HEK293 (cell line): ENCODE measurements around the gene CAMTA2.

ENCODE experiments used
- REPIN1 ChIP-seq: fragments of 450-650 bp; formaldehyde crosslinking; IDR thresholded peaks from 2 replicates; pipeline ENCODE4 v1.5.1; 2017; ENCODE audit warnings: missing biosample characterization, missing genetic modification characterization, low read depth
- ZBTB1 ChIP-seq: fragments of 450-650 bp; formaldehyde crosslinking; IDR thresholded peaks from 2 replicates; pipeline ENCODE4 v1.5.1; 2016; ENCODE audit warnings: missing biosample characterization, missing genetic modification characterization
- ZFP41 ChIP-seq: fragments of 450-650 bp; formaldehyde crosslinking; IDR thresholded peaks from 2 replicates; pipeline ENCODE4 v1.5.1; 2016; ENCODE audit warnings: missing biosample characterization, missing genetic modification characterization, borderline replicate concordance
- ZNF138 ChIP-seq: fragments of 450-650 bp; formaldehyde crosslinking; IDR thresholded peaks from 2 replicates; pipeline ENCODE4 v1.5.1; 2016; ENCODE audit warnings: missing biosample characterization, missing genetic modification characterization, borderline replicate concordance
- ZNF2 ChIP-seq: fragments of 450-650 bp; formaldehyde crosslinking; IDR thresholded peaks from 2 replicates; pipeline ENCODE4 v1.5.1; 2016; ENCODE audit warnings: missing biosample characterization, missing genetic modification characterization
- ZNF23 ChIP-seq: fragments of 450-650 bp; formaldehyde crosslinking; IDR thresholded peaks from 2 replicates; pipeline ENCODE4 v1.5.1; 2016; ENCODE audit warnings: missing biosample characterization, missing genetic modification characterization, borderline replicate concordance
- ZNF398 ChIP-seq: fragments of 450-650 bp; formaldehyde crosslinking; IDR thresholded peaks from 2 replicates; pipeline ENCODE4 v1.5.1; 2017; ENCODE audit warnings: missing biosample characterization, missing genetic modification characterization
- ZNF561 ChIP-seq: fragments of 450-650 bp; IDR thresholded peaks from 2 replicates; pipeline ENCODE4 v1.5.1; 2018; ENCODE audit warnings: missing biosample characterization, missing genetic modification characterization, borderline replicate concordance
- TF ChIP-seq, protein P1 (sequence below): fragments of 450-650 bp; formaldehyde crosslinking; IDR thresholded peaks from 2 replicates; pipeline ENCODE4 v1.5.1; 2016; ENCODE audit warnings: missing biosample characterization, missing genetic modification characterization
- TF ChIP-seq, protein P2 (sequence below): fragments of 450-650 bp; formaldehyde crosslinking; IDR thresholded peaks from 2 replicates; pipeline ENCODE4 v1.5.1; 2016; ENCODE audit warnings: missing biosample characterization, missing genetic modification characterization
- TF ChIP-seq, protein P3 (sequence below): sonication (generic); formaldehyde crosslinking; IDR thresholded peaks from 2 replicates; pipeline ENCODE4 v1.8.1; 2022; ENCODE audit warnings: mild to moderate bottlenecking, moderate library complexity, missing genetic modification reagents

DNA sequence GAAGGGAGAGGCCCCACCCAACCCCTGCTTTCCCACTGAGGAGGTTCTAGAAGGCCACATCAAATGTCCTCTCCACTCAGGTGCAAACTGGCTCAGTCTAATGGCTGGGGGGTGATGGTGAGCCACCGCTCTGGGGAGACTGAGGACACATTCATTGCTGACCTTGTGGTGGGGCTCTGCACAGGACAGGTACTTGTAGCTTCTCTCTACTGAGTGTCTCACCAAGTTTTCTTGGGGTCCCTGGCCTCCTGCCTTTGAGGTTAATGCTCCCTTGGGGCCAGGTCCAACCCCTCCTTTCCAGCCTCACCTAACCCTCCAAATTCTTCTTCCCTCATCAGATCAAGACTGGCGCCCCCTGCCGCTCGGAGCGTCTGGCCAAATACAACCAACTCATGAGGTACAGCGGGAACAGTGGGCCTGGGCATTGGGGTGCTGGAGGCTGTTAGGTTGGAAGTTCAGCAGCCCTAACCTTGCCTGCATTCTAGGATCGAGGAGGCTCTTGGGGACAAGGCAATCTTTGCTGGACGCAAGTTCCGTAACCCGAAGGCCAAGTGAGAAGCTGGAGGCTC, 30.9 kb downstream of the CAMTA2 start:
- TF ChIP-seq, protein P1, sequence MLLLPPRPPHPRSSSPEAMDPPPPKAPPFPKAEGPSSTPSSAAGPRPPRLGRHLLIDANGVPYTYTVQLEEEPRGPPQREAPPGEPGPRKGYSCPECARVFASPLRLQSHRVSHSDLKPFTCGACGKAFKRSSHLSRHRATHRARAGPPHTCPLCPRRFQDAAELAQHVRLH (tag by site-specific recombination): no peak
- no peak for TF ChIP-seq ZNF23 (tag by site-specific recombination)
- TF ChIP-seq ZNF398 (tag by site-specific recombination): no peak
- TF ChIP-seq, protein P2, sequence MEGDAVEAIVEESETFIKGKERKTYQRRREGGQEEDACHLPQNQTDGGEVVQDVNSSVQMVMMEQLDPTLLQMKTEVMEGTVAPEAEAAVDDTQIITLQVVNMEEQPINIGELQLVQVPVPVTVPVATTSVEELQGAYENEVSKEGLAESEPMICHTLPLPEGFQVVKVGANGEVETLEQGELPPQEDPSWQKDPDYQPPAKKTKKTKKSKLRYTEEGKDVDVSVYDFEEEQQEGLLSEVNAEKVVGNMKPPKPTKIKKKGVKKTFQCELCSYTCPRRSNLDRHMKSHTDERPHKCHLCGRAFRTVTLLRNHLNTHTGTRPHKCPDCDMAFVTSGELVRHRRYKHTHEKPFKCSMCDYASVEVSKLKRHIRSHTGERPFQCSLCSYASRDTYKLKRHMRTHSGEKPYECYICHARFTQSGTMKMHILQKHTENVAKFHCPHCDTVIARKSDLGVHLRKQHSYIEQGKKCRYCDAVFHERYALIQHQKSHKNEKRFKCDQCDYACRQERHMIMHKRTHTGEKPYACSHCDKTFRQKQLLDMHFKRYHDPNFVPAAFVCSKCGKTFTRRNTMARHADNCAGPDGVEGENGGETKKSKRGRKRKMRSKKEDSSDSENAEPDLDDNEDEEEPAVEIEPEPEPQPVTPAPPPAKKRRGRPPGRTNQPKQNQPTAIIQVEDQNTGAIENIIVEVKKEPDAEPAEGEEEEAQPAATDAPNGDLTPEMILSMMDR: no peak
- no peak for TF ChIP-seq ZFP41 (tag by site-specific recombination)
- TF ChIP-seq REPIN1 (tag by site-specific recombination): no peak
- no peak for TF ChIP-seq ZBTB1 (tag by site-specific recombination)
- TF ChIP-seq ZNF138 (tag by site-specific recombination): no peak
- TF ChIP-seq ZNF561 (tag by site-specific recombination): no peak
- no peak for TF ChIP-seq ZNF2 (tag by site-specific recombination)
- TF ChIP-seq, protein P3, sequence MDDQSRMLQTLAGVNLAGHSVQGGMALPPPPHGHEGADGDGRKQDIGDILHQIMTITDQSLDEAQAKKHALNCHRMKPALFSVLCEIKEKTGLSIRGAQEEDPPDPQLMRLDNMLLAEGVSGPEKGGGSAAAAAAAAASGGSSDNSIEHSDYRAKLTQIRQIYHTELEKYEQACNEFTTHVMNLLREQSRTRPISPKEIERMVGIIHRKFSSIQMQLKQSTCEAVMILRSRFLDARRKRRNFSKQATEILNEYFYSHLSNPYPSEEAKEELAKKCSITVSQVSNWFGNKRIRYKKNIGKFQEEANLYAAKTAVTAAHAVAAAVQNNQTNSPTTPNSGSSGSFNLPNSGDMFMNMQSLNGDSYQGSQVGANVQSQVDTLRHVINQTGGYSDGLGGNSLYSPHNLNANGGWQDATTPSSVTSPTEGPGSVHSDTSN (CRISPR knock-in tag): no peak
